HuH-7.5 (cell line): ENCODE results near the gene MYLK3.
A peak's percentile ranks its signal among the peaks of the same experiment; 100 is the strongest.

Experiments
- DNase-seq: peaks from one replicate; pipeline ENCODE4 v3.0.0; 2011; ENCODE audit warnings: low spot score

Gene MYLK3

GRCh38 chr16:46757339-46758050 is 9.4 kb upstream of the MYLK3 start:
- DNase-seq, result no peak

DNA sequence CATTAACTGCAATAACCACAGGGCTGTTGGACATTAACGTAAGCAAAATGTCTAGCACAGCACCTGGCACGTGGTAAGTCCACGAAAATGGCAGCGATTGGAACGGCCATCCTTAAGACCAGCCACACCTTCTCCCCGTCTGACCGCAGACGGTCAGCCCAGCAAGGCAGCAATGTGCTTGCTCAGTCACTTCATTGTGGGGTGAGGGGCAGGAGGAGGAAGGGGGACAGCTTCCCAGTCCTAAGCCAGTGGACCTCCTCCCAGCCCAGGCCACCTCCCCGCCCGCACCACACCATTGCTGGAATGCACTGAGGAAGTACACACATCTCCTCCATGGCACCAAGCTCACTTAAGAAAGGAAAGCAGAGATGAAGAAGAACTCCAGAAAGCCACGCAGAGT is 8.6 kb upstream of the MYLK3 start:
- no peak for DNase-seq

DNA sequence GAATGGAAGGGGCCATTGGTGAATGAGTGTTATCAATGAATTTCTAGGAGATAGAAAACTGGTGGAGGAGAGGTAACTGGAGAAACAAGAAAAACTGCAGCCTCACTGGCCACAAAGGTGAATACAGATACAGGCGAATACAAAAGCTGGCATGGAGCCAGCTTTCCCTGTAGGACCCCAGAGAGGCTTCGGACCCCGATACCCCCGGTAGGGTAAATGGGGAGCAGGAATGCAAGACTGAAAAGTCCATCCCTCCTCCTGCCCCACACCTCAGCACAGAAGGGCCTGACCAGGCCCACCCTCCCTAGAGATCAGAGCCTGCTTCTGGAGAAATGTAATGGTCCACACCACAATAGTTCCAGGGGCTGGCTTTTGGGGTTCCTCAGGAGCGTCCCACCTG is 4.9 kb upstream of the MYLK3 start:
- no peak for DNase-seq

- DNase-seq, result no peak
Measured at GRCh38 chr16:46751381-46751780, 3.2 kb upstream of the MYLK3 start.

GRCh38 chr16:46748775-46749705 is 896 bp upstream of the MYLK3 start:
- peak; percentile 43 for DNase-seq

DNA sequence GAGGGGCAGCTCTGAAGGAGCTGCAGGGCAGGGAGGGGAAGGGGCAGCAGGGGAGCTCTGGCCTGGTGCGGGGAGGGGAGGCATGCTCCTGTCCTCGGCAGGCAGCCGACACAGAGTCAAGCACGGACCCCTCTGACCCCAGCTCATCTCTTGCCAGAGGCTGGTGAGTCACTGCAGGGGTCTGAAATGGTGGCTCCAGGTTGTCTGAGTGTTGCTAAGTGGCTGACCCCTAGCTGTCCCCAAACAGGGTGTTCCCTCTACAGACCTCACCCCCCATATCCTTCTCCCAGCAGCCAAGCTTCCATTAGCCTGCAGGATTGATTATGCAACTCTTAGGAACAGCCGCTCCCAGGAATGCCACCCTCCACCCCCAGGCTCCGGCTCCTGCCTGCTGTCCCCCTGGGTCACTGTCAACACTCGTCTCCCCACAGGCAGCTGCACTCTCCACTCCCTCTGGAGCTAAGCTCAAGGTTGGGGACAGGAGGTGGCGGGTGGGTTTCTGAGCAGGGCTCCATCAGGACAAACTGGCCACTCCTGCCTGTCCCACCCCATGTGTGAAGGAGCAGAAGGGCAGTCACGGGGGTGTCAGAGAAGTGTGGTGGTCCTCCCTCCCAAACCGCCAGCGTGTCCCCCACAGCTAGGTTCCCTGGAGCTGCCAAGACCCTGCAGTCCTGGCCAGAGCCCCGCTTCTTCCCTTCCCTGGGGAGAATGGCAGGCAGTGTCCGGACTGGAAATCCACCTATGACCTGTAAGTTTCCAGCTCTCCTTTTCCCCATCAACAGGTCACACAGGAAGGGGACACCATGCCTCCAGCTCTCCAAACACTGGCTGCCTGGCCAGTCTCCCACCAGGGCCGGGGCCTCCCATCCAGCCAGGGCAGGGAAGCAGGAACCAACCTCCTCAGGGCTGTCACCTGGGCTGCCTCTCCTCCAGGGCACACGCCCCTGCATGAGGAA is 1.0 kb downstream of the MYLK3 start:
- DNase-seq, result peak; percentile 58

DNA sequence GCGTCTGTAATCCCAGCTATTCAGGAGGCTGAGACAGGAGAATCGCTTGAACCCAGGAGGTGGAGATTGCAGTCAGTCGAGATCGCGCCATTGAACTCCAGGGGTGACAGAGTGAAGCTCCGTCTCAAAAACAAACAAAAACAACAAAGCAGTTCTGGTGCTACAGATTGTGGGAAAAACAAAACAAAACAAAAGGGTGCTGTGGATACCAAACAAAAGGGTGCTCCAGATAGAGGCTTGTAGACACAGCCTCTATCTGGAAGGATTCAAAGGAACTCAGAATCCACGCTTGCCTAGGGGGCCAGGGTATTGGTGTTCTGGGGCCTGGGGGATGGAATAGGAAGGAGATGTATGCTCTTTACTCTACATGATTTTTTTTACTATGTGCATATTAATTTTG is 2.5 kb downstream of the MYLK3 start:
- no peak for DNase-seq

GRCh38 chr16:46743232-46743719 is 4.9 kb downstream of the MYLK3 start:
- no peak for DNase-seq

GRCh38 chr16:46739934-46740333 is 8.2 kb downstream of the MYLK3 start:
- DNase-seq, result no peak

- DNase-seq, result no peak
Measured at GRCh38 chr16:46737621-46738214, 10.4 kb downstream of the MYLK3 start.

- no peak for DNase-seq
Measured at GRCh38 chr16:46736695-46737094, 11.4 kb downstream of the MYLK3 start.

DNA sequence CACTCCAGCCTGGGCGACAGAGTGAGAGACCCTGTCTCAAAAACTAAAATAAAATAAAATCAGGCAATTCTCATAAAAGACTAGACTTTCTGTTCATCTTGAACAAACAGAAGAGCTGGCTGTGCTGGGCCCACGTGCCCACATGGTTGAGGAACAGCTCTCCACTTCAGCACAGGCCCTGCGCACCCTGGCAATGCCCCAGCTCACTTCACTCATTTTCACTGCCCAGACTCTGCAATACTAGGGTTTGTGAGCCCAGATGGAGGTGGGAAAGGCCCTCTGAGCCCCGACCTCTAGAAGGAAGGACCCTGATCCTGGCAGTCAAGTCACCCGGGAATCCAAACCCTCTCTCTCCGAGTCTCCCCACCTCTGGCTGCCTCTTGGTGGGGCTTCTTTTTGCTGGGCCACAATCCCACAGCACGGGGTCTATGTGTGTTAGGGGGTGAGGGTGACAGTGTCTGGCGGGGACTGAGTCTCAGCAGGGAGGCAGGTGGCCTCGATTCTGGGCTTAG is 14.8 kb downstream of the MYLK3 start:
- DNase-seq, result no peak

GRCh38 chr16:46732561-46732960 is 15.6 kb downstream of the MYLK3 start:
- no peak for DNase-seq

- DNase-seq, result no peak
Measured at GRCh38 chr16:46731691-46732555, 16.2 kb downstream of the MYLK3 start.

DNA sequence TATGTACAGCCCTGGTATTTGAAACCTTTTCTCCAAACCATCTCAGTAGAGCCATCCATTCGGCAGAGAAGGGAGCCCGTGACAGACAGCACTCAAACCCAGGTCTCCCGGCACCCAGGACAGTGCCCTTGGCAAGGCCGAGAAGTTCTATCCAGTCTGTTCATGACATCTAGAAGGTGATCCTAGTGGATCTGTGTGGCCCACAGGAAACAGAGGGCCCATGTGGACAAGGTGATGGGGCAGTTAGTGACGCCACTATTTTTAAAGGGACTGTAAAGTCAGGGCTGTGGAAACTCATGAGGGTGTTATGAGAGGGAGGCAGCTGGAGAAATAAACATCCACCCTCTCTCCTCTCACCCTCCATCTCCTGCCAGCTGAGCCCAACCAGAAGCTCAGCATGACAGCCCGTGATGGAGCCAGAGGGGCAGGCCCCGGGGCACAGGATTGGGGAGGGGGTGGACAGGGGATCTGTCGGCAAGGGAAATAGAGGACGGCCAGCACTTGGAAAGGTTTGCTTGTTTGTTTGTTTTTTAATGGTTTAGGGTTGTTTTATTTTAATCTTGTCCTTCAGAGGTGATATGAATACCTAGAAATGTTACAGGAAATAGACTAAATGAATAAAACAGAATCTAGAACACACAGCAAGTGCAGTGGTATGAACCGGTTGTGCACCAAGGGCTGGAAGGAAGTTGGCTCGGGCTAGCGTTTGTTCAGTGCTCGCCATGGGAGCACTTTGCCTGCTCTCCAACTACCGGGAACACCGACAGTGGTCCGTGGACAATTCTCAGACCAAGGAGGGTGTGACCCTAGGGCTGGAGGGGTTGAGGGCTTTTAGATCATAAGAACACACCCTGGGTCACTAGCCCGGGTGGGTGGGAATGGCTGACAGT is 17.1 kb downstream of the MYLK3 start:
- no peak for DNase-seq

GRCh38 chr16:46730126-46730525 is 18.0 kb downstream of the MYLK3 start:
- no peak for DNase-seq

- no peak for DNase-seq
Measured at GRCh38 chr16:46729326-46729995, 18.7 kb downstream of the MYLK3 start.

DNA sequence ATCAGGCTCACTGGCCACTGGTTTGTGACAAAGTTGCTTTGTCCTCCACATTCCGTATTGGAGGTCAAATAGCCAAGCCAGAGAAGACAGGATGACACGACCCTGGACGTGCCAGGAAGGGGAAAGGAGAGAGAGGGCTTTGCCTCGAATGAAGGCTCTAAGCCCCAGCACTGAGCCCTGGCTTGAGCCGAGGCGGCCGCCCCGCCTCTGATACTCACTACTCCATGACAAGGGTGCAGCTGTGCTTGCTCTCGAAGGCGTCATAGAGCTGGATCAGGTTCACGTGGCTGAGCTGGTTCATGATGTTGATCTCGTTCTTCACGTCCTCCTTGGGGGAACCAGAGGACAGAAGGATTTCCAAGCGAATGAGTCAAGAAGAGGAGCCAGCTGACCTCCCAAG is 19.3 kb downstream of the MYLK3 start:
- DNase-seq, result no peak

- DNase-seq, result no peak
Measured at GRCh38 chr16:46727630-46728029, 20.5 kb downstream of the MYLK3 start.
